ENCODE data around the gene SLC35E1.

SLC35E1 gene

DNA sequence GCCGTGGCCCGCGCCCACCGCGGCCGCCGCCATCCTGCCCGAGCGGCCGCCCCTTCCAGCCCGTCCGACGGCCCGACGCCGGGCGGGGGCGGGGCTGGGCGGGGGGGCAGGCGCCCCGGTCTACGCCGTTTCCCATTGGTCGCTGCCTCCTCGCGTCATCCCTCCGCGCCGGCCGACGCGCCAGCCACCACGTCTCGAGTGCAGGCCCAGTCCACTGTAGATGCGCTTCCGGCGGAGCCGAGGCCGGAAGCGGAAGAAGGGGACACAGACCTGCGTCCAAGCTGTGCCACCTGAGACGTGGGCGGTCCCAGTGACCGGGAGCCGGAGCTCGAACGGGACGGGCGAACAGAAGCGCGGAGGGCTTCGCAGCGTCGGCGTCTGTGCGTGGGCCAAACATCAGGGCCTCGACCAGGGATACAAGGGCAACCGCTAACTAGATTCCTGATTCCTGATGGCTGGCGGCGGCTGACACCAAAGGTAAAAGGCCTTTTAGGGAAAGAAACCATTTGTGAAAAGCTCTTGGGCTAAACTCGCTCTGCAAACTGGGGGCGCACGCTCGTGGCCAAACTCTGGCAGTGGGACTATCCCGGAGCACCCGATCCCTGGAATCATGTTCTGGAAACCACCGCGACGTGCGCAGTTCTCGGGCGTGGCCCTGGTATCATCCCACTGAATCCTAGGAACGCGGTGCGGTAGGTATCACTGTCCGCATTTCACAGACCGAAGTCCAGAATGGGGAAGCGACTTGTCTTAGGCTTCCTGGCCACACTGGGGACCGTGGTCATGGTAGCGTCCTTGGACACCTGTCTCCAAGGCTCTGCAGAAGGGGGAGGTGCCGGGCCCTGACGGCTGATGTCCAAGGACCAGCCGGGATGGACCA lies at the start of gene SLC35E1:
Gene SLC35E1, minus strand, starts transcription at position 84 of the 880 bp plus-strand sequence. Its CDS starts 51 bp downstream, at position 33.
- DNase-seq: peak; percentile 93

DNA sequence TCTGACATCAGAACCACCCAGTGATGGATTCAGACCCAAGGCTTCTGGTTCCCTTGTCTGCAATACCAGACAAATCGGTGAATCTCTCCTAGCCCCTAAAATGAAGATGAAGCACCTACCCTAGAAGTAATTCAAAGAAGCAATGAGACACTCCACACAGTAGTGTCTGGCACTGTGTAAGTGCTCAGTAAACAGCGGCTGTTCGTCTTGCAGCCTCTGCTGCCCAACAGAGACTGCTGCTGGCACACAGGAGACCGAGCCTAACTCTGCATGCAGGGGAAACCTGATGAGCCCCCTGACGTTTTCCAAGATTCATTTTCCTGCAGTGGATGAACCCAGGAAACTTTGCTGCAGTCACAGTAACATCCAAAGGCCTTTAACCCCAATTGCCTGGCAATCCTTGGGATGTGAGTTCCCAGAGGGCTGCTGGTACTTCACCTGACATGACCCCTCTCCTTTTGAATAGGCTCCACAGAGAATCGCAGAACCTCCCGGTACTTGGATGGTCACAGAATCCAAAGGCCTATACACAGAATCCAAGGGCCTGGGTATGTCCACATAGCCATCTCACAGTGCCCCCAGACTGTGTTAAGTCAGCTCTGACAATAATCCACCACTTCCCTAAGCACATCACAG lies 49.1 kb upstream of the SLC35E1 start:
- no peak for DNase-seq

DNA sequence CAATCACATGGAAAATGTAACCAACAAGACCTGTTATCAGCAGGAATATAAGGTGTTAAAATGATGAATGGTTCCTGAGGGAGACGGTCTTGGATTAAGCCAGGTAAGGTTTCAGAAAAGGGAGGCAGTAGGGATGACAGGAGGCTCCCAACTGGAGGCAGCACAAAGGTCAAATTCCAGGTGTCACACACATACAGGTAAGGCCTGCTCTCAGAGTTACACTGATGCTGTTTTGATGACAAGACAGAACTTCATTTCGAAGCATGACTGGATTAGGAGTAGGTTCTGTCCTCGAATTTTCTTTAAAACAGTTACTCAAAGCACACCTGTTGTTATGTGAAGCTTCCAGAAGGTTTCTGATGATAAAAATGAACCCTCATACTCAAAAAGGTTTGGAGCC lies 48.4 kb upstream of the SLC35E1 start:
- no peak for DNase-seq

DNA sequence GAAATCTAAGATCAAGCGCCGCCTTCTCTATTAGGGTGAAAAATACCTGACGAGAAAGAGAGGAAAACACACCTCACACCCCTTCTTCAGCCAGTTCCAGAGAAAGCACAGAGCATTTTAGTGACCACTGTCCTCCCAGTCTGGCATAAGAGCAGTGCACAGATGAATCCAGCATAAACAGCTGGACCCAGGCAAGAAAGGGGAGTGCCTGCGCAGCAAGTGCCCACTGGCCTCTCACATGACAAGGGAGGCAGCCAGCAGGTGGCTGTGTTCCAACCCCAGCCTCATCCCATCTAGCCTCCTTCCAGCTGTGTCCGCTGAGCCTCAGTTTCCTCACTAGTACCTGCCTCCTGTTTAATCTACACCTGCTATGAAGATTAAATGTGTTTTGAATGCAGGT lies 47.8 kb upstream of the SLC35E1 start:
- DNase-seq: no peak

DNA sequence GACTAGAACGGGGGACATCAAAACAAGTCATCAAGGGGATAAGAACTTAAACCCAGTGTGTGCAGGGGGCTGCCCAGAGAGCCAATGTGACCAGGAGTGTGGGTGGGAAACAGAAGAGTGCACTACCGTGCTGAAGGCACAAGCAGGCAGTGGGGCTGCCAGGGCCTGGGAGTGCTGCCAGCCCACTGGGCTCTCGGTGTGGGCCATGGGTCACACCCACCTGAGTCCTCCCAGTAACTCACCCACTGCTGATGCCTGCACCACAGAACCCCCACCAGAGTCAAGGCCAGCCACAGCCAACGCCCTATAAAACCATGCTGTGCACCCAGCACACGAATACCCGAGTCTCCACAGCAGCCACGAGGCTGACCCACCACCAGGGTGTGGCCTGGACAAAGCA lies 47.2 kb upstream of the SLC35E1 start:
- DNase-seq: no peak

DNA sequence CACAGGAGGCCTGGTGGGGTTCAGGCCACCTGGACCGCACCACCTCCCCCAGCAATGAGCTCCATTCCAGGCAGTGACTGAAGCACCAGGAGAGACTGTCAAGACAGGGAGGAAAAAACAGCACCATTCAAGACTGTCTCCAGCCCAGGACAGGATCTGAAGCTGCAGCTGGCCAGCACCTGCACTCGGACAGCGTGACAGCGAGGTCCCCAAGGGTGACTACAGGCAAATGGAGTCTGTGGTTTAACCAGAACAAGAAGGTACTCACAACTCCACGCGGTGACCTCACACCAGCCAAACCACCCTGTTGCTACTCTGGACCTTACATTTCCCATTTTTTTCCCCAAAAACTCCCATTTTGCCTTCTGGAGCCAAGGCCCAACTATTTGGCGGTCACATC lies 46.0 kb upstream of the SLC35E1 start:
- no peak for DNase-seq

DNA sequence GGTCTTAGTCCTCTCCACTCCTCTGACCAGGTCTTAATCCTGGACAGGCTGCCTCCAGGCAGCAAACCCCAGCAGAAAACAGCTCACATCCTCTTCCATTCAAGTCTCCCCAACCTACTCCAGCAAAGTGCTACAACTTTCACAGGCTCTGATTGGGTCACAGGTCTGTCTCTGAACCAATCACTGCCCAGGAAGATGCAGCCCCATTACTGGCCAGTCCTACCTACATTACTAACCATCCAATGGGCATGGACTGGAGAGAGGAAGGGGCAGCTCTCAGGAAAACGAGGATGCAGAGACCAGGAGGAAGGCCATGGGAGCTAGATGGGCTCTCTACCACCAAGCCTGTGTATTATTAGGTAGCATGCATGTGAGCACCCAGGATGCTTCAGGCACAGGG lies 43.6 kb upstream of the SLC35E1 start:
- no peak for DNase-seq

DNA sequence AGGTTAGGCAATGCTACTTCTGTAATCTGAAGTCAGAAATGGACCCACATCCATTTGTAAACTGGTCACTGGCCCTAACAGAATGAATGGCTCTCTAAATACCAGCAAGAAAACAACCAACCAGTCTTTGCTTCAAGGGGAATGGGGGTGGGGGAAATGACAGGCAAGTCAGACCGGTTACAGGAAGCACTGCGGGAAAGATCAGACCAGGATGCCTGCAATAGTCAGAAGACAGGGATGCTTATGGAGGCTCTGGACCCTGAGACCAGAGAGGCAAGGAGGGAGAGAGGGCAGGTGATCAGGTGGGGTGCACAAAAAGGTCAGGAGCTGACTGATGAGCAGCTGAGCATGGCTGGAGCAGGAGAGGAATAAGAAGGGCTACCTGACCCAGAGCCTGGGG lies 42.7 kb upstream of the SLC35E1 start:
- DNase-seq: no peak

DNA sequence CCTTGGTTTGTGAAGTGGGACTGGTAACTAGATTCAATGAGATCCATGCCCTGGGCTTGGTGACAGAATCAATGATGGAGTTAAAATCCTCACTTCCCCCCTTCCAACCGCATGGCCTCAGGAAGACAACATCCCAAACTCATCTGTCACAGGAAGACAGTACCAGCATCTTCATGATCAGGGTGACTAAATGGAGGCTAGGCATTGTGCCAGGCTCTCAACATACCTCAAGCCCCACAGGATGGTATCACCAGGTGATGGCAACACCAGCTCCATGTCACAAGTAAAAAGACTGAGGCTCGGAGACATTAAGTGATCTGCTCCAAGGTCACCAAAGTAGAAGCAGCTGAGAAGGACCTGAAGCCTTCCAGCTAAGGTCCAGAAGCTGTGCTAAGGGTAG lies 41.6 kb upstream of the SLC35E1 start:
- DNase-seq: no peak

DNA sequence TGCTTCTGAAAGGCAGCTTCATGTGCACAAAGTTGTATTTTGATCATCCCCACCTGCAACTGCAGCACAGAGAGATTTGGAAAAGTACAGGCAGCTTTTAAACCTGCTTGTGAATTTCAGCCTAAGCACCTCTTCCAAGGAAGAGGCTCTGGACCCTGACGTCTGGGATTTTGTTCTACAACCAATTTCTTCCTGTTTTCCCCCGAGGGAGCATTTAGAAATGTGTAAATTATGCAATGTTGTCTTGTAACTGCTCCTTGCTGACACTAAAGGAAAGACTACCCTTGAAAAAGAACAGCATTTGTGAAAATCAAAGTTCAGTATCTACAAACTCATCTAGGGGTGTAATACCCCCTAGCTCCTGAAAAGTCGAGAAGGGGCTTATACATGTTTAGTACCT lies 40.4 kb upstream of the SLC35E1 start:
- DNase-seq: no peak

DNA sequence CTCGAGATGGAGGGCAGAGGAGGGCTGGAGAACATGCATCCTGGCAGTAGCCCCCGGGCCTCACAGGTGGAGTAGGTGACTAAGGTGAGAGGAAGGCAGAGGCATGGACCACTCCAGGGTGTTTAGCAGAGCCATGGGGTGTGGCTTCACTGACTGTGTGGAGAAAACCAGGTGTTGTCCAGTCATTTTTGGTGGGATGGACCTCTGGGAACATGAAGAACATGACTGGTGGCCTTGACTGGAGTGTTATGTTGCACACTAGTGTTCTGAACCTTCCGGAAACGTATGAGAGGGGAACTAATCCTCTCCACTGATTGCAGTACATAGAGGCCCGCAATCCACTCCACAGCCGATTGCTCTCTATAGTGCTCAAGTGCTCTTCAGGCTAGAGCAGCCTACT lies 38.9 kb upstream of the SLC35E1 start:
- DNase-seq: no peak

DNA sequence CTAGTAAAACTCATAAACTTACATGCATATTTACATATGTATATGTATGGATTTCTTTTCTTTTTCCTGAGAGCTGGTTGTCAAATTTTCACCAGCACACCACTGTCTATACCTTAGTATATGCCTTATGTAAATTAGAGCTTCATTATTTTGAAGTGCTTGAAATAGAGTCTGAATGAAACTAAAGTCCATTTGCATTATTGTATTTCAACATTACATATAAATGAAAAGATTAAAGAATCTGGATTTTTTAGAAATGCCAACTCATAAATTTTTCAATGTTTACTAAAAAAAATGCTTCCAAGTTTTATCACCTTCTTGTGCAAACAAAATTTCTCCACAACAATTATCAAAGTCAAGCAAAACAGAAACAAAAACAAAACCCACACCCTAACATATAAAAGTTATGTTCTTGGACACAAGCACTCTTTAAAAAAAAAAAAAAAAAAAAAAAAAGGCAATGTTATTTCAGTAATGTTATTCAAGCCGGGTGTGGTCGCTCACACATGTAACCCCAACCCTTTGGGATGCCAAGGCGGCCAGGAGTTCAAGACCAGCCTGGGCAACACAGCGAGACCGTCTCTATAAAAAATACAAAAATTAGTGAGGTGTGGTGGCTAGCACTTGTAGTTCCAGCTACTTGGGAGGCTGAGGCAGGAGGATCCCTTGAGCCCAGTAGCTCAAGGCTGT lies 37.4 kb upstream of the SLC35E1 start:
- DNase-seq: no peak

DNA sequence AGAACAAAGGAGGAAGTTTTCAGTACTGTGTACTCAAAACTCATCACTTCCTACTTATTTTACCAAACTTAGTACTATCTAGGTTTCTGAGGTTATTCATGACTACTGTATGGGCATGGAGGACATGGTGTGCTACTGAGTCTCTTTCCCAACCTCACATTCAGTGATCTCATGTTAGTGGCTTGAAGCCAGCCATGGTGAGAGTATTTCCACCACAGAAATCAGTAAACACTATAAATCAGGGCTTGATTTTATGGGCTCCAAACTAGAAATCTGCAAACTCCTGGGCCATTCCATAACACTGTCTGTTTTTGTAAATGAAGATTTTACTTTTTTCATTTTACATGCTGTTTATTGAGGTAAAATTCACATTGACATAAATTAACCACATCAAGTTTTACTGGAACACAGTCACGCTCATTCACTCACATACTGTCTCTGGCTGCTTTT lies 36.1 kb upstream of the SLC35E1 start:
- no peak for DNase-seq

DNA sequence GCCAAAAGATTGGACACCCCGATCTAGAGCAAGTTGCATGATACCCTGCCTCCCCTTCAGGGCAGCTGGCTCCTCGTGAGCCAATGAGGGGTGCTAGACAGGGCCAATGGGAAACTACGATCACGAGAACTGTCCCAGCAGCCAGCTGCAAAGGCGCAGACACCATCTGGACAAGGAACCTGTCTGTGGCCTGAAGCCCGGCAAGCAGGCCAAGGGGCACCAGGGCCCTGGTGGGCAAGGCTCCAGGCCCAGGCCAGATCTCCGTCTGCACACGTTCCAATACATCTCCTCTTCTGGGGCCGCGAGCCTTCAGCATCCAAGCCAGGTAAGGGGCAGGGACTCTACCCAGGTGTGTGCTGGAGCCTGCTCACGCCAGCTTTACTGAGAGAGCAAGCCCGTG lies 35.6 kb upstream of the SLC35E1 start:
- no peak for DNase-seq

DNA sequence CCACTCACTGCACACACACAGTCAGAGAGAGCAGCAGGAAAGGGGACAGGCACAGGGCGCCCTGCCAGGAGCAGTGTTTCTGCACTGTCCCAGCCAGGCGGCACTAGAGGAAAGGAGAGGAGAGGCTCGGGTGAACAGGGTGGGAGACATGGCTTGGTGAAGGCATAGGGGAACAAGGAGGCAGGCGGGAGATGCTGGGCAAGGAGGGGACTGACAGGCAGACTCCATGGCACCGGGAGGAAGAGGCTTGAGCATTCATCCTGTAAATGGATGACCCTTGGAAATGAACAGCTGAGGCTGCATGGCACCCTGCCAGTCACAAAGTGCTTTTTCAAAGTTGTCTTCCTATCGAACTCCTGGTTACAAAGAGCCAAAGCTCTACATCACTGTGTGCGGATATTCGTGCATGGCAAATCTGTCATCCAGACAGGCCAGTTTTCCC lies 33.4 kb upstream of the SLC35E1 start:
- no peak for DNase-seq

DNA sequence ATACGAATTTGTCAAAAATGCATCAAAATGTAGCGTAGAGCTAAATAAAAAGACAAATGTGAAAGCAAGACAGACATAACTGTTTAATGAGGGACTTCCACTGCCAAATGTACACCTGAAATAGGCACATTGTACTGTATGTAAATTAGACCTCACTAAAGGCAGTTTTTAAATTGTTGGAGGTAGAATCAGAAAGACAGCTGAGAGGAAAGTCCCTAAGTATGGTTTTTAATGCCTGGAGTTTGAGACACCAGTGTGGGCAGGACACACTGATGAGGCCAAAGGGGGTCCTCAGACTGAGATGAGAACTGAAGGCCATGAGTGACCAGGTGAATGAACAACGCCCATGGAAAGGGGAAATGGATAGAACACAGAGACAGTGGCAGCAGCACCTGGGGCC lies 32.9 kb upstream of the SLC35E1 start:
- DNase-seq: no peak

DNA sequence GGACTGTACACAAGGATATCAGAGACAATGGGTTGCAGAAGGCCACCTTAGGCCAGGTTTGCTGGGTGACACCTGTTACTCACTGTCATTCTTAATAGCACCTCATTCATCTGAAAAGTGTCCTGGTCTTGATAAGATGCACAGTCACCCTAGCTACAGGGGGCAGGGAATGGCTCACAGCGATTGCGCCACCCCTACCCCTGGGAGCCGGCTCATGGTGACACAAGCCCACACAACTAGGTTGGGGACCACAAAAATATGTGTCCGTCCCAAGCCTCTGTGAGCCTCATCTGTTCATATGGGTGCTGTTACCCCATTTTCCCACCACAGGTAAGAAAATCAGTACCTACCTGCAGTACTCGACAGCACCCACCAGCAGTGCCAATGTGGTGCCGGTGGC lies 32.4 kb upstream of the SLC35E1 start:
- no peak for DNase-seq

DNA sequence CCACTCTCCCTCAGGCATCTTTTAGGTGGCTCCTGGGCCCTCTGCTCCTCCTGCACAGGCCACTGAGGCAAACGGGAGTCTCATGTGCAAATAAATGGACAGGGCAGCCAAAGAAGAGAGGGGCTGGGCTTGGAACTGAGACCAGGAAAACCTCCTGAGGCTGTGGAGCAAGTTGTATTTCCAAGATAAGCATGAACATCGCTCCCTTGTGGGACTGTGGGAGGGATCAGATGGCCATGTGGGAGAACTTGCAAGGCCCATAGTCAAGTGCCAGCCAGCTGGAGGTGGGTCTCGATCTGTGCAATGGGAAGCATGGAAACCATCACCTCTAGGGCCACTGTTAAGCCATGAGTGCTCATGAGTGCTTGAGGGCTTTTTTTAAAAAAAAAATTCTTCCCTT lies 30.9 kb upstream of the SLC35E1 start:
- DNase-seq: no peak

DNA sequence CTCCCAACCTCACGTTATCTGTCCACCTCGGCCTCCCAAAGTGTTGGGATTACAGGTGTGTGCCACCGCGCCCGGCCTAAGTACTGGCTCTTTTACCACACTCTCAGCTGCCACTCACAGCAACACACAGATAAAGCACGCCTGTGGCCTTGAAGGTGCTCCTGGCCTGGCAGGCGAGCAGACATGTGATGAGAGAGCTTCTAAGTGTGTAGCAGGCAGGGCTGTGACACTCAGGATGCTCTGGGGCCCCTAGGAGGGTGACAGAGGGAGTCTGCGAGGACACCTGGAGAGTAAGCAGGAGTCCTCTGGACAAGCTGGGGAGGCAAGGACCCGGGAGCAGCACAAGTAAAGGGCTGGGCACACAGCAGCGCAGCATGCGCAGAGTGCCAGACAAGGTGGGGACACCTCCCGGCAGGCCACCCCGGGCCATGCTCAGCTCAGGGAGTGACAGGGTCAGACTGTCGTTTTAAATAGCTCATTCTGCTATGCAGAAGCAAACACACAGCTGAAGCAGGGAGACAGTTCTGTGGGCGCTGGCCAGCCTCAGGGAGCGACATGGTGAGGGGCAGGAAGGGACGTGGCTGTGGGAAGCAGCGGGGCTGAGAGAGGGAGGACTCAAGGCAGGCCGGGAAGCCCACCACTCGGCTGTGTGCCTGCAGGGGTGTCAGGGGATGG lies 29.3 kb upstream of the SLC35E1 start:
- no peak for DNase-seq

DNA sequence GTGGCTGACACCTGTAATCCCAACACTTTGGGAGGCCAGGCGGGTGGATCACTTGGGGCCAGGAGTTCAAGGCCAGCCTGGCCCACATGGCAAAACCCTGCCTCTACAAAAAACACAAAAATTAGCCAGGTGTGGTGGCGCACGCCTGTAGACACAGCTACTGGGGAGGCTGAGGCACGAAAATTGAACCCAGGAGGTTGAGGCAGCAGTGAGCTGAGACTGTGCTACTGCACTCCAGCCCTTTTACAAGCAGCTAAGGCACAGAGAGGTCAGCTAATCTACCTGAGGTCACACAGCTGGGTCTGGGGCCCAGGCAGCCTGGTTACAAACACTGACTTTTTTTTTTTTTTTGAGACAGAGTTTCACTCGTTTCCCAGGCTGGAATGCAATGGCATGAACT lies 28.6 kb upstream of the SLC35E1 start:
- no peak for DNase-seq

DNA sequence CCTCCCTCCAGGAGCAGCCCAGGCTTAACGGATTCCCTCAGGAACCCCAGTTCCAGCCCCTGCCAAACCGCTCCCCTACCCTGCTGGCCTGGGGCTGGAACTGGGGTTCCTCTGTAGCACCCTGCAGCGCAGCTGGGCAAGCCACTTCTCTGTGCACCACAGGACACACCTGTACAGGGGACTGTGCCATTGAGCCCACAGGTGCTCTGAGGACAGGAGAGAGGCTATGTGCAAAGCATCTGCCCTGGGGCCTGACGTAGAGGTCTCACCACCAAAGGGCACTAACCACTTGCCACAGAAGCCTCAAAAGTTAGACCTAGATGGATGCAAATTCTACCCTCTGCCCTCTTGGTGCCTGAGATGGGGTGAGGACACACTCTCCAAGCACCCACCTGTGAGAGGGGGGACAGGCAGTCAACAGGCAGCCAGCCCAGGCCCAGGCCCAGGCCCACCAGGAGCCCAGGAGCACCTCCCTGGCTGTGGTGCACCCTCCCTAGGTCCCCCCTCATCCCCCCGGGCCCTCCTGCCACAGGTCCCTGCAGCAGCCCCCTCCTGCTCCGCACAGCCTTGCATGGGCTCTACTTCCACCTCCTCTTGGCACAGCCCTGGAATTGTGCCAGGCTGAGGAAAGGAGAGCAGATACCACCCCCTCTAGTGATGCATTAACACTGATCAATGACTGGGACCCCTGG lies 27.6 kb upstream of the SLC35E1 start:
- no peak for DNase-seq

DNA sequence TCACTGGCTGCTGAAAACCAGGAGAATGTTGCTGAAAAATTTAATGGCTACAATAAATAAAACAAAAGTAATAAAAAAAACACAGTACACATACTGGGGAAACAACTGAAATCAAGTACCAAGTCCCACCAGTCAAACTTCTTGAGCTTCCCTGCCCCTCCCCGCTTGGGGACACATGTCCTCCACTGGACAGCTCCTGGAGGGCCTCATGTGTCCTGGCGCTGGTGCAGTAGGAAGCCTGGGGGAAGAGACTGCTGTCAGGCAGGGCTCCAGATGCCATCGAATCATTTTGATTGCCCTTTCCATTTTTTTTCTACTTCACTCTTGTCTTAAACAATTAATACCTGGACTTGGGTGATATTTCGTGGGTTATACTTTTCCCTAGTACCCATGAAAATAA lies 26.6 kb upstream of the SLC35E1 start:
- DNase-seq: no peak

DNA sequence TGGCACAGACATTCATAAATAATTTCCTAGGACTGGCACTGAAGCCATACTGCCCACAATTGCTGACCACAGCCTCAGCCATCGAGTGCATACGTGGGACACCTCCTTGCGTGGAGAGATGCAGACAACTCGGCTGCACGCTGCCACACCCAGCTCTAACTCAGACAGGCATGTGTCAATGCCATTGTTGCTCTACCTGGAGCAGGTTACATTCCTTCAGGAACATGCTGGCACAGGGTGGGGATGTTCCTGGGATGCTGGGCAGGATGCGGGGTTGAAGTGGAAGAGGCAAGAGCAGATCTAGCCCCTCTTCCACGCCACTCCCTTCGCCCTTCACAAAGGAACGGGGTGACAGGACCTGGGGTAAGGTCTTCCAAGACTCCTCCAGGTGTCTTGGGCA lies 24.2 kb upstream of the SLC35E1 start:
- DNase-seq: no peak
